H9 (cell line): ENCODE results near the gene KRT6B. TPM values are rescaled to one million over a fixed set of nuclear protein-coding genes. Genes with fewer than 3 reads are reported as not detected.

Experiments used
- DNase-seq: peaks from one replicate; pipeline ENCODE4 v3.0.0-alpha.2; 2017
- H2AFZ ChIP-seq: one replicate; pipeline ENCODE4 v1.6.1; 2013; ENCODE audit warnings: mild to moderate bottlenecking, low read length, control low read depth, moderate library complexity
- H2AK5ac ChIP-seq: 2 replicates; pipeline ENCODE4 v1.6.1; 2013; ENCODE audit warnings: low read length, control low read depth, mixed read lengths; ENCODE audit not compliant: insufficient read length
- H2BK120ac ChIP-seq: one replicate; pipeline ENCODE4 v1.6.1; 2013; ENCODE audit warnings: low read depth, mild to moderate bottlenecking, low read length, control low read depth, inconsistent platforms; ENCODE audit not compliant: poor library complexity, severe bottlenecking
- H2BK12ac ChIP-seq: 2 replicates; pipeline ENCODE4 v1.6.1; 2013; ENCODE audit warnings: low read length, control low read depth, mixed read lengths, low read depth; ENCODE audit not compliant: insufficient read length
- H2BK15ac ChIP-seq: 2 replicates; pipeline ENCODE4 v1.6.1; 2013; ENCODE audit warnings: low read depth, low read length, control low read depth
- H2BK20ac ChIP-seq: one replicate; pipeline ENCODE4 v1.6.1; 2013; ENCODE audit warnings: low read depth, mild to moderate bottlenecking, low read length, control low read depth, inconsistent platforms; ENCODE audit not compliant: poor library complexity, severe bottlenecking
- H2BK5ac ChIP-seq: 2 replicates; pipeline ENCODE4 v1.6.1; 2013; ENCODE audit warnings: low read length, control low read depth, mixed read lengths; ENCODE audit not compliant: insufficient read length
- H3K14ac ChIP-seq: 2 replicates; pipeline ENCODE4 v1.6.1; 2013; ENCODE audit warnings: low read length, control low read depth; ENCODE audit not compliant: insufficient read depth
- H3K18ac ChIP-seq: 2 replicates; pipeline ENCODE4 v1.6.1; 2013; ENCODE audit warnings: low read depth, mild to moderate bottlenecking, mixed read lengths, low read length, control low read depth; ENCODE audit not compliant: insufficient read length
- H3K23ac ChIP-seq: 2 replicates; pipeline ENCODE4 v1.6.1; 2013; ENCODE audit warnings: low read length, control low read depth, mixed read lengths, low read depth; ENCODE audit not compliant: insufficient read length
- H3K23me2 ChIP-seq: 2 replicates; pipeline ENCODE4 v1.6.1; 2013; ENCODE audit warnings: low read depth, mild to moderate bottlenecking, mixed read lengths, low read length, control low read depth; ENCODE audit not compliant: insufficient read length, poor library complexity, severe bottlenecking
- H3K27ac ChIP-seq: 2 replicates; pipeline ENCODE4 v1.5.1; 2013; ENCODE audit warnings: low read length, control low read depth, mixed read lengths, low read depth; ENCODE audit not compliant: insufficient read length
- H3K27me3 ChIP-seq: 2 replicates; pipeline ENCODE4 v1.6.1; 2013; ENCODE audit warnings: low read length, control low read depth, inconsistent platforms; ENCODE audit not compliant: insufficient read depth
- H3K4ac ChIP-seq: 2 replicates; pipeline ENCODE4 v1.6.1; 2013; ENCODE audit warnings: low read depth, mild to moderate bottlenecking, control low read depth, inconsistent platforms, low read length, moderate library complexity
- H3K4me1 ChIP-seq: 2 replicates; pipeline ENCODE4 v1.6.1; 2013; ENCODE audit warnings: low read length, control low read depth, inconsistent platforms; ENCODE audit not compliant: insufficient read depth
- H3K4me2 ChIP-seq: 2 replicates; pipeline ENCODE4 v1.6.1; 2013; ENCODE audit warnings: low read length, control low read depth, mixed read lengths; ENCODE audit not compliant: insufficient read length, insufficient read depth
- H3K56ac ChIP-seq: 2 replicates; pipeline ENCODE4 v1.6.1; 2013; ENCODE audit warnings: low read depth, mild to moderate bottlenecking, mixed read lengths, low read length, control low read depth; ENCODE audit not compliant: insufficient read length
- H3K79me1 ChIP-seq: 2 replicates; pipeline ENCODE4 v1.6.1; 2013; ENCODE audit warnings: low read depth, mild to moderate bottlenecking, moderate library complexity, low read length, control low read depth, inconsistent platforms; ENCODE audit not compliant: insufficient read depth, poor library complexity, severe bottlenecking
- H3K79me2 ChIP-seq: 2 replicates; pipeline ENCODE4 v1.6.1; 2013; ENCODE audit warnings: low read length, control low read depth, inconsistent platforms; ENCODE audit not compliant: insufficient read depth
- H3K9ac ChIP-seq: 2 replicates; pipeline ENCODE4 v1.6.1; 2013; ENCODE audit warnings: low read length, control low read depth, mixed read lengths; ENCODE audit not compliant: insufficient read length; ENCODE audit errors: extremely low read depth
- H3K9me3 ChIP-seq: one replicate; pipeline ENCODE4 v1.6.1; 2013; ENCODE audit warnings: low read depth, low read length, inconsistent platforms; ENCODE audit not compliant: control insufficient read depth
- H3T11ph ChIP-seq: one replicate; pipeline ENCODE4 v1.6.1; 2013; ENCODE audit warnings: mild to moderate bottlenecking, low read length, control low read depth, inconsistent platforms
- H4K20me1 ChIP-seq: one replicate; pipeline ENCODE4 v1.6.1; 2013; ENCODE audit not compliant: control insufficient read depth, insufficient read length, insufficient read depth
- H4K5ac ChIP-seq: 2 replicates; pipeline ENCODE4 v1.6.1; 2013; ENCODE audit warnings: low read depth, mild to moderate bottlenecking, mixed read lengths, low read length, control low read depth; ENCODE audit not compliant: insufficient read length
- H4K8ac ChIP-seq: replicated peaks from 2 replicates; pipeline ENCODE4 v1.6.1; 2013; ENCODE audit warnings: low read length, control low read depth, mixed read lengths, low read depth; ENCODE audit not compliant: insufficient read length
- H4K91ac ChIP-seq: 2 replicates; pipeline ENCODE4 v1.6.1; 2013; ENCODE audit warnings: low read depth, mild to moderate bottlenecking, moderate library complexity, mixed read lengths, low read length, control low read depth; ENCODE audit not compliant: insufficient read length
- H3K27ac Mint-ChIP-seq, 3 experiments: 2 replicates in 2 of 3; 3 replicates in 1 of 3; pipeline ENCODE4 v1.8.0; 2020 to 2021; ENCODE audit warnings: mixed read lengths in 3 of 3, mild to moderate bottlenecking in 1 of 3, moderate library complexity in 1 of 3
- H3K27me3 Mint-ChIP-seq: 2 replicates; pipeline ENCODE4 v1.8.0; 2021; ENCODE audit warnings: low read depth, mild to moderate bottlenecking, moderate library complexity, mixed read lengths
- H3K36me3 Mint-ChIP-seq, 3 experiments: 2 replicates in 2 of 3; 3 replicates in 1 of 3; pipeline ENCODE4 v1.8.0; 2020 to 2021; ENCODE audit warnings: low read depth in 3 of 3, mixed read lengths in 3 of 3; ENCODE audit not compliant: insufficient read depth in 1 of 3
- H3K4me1 Mint-ChIP-seq, 2 experiments: 2 replicates each; pipeline ENCODE4 v1.8.0; 2020; ENCODE audit warnings: mixed read lengths in 2 of 2
- H3K4me3 Mint-ChIP-seq, 2 experiments: 2 replicates in 1 of 2; 3 replicates in 1 of 2; pipeline ENCODE4 v1.8.0; 2020 to 2021; ENCODE audit warnings: mild to moderate bottlenecking in 2 of 2, mixed read lengths in 2 of 2, moderate library complexity in 1 of 2
- H3K9me3 Mint-ChIP-seq, 2 experiments: 2 replicates in 1 of 2; 3 replicates in 1 of 2; pipeline ENCODE4 v1.8.0; 2020; ENCODE audit warnings: mild to moderate bottlenecking in 2 of 2, mixed read lengths in 2 of 2, moderate library complexity in 1 of 2
- WGBS: extraction: QIAGEN DNeasy Blood & Tissue Kit; methylation state at CpG from one replicate; pipeline ENCODE4 v1.1.7; 2013; ENCODE audit warnings: missing lambda C conversion rate, low lambda C conversion rate, mixed read lengths; ENCODE audit not compliant: insufficient read length; ENCODE audit errors: extremely low coverage; 5-methylcytosine and 5-hydroxymethylcytosine counted together
- total RNA-seq: library from RNA; stranded (reverse); gene quantifications from 2 replicates; pipeline ENCODE4 v1.2.1, GENCODE V29; 2021
- TF ChIP-seq, protein P1 (sequence below): fragments of 200-600 bp; sonication (generic); conservative IDR thresholded peaks from 3 replicates; pipeline ENCODE4 v1.8.0; 2021; ENCODE audit warnings: antibody characterized with exemption, mild to moderate bottlenecking

Gene KRT6B
- total RNA-seq, 1 experiment from 2014 or later: not detected

- no peaks in the 10 kb centered on the region for H3K9me3 ChIP-seq
Measured at GRCh38 chr12:52401926-52402325, 50.0 kb downstream of the KRT6B start.

More at GRCh38 chr12:52401926-52402325, 50.0 kb downstream of the KRT6B start:
- Histone ChIP-seq H3K23ac (no peak overlapping the region), H3K18ac (no peak overlapping the region), H2BK20ac (no peak overlapping the region), H3K4me1 (peaks cover 1% of the 10 kb centered on the region; the same call in 1 of the 2 replicates), H4K20me1 (no peaks in the 10 kb centered on the region), H4K91ac (no peak overlapping the region), H3K23me2 (no peaks in the 10 kb centered on the region), H3K27ac (no peak overlapping the region), H3K4me2 (no peak overlapping the region), H3K9ac (no peak overlapping the region), H3K14ac (no peak overlapping the region), H3K27me3 (no peaks in the 10 kb centered on the region; the same call in 1 of the 2 replicates), H2AFZ (no peak overlapping the region), H3K56ac (no peak overlapping the region), H2BK12ac (no peak overlapping the region), H3T11ph (no peak overlapping the region), H2BK5ac (no peak overlapping the region), H2BK15ac (no peak overlapping the region), H2BK120ac (no peak overlapping the region), H4K8ac (no peak overlapping the region), H2AK5ac (no peak overlapping the region), H3K79me2 (no peaks in the 10 kb centered on the region), H3K79me1 (no peaks in the 10 kb centered on the region), H4K5ac (no peak overlapping the region), H3K4ac (no peak overlapping the region)
- Mint-ChIP-seq H3K4me3 (no peak overlapping the region), H3K36me3 (no peaks in the 10 kb centered on the region; a peak in 1 of 7 replicates), H3K9me3 (no peaks in the 10 kb centered on the region), H3K27ac (no peak overlapping the region), H3K4me1 (peaks cover 10 to 13% of the 10 kb centered on the region in 2 experiments), H3K27me3 (no peaks in the 10 kb centered on the region; the same call in 1 of the 2 replicates)
- TF ChIP-seq, protein P1, sequence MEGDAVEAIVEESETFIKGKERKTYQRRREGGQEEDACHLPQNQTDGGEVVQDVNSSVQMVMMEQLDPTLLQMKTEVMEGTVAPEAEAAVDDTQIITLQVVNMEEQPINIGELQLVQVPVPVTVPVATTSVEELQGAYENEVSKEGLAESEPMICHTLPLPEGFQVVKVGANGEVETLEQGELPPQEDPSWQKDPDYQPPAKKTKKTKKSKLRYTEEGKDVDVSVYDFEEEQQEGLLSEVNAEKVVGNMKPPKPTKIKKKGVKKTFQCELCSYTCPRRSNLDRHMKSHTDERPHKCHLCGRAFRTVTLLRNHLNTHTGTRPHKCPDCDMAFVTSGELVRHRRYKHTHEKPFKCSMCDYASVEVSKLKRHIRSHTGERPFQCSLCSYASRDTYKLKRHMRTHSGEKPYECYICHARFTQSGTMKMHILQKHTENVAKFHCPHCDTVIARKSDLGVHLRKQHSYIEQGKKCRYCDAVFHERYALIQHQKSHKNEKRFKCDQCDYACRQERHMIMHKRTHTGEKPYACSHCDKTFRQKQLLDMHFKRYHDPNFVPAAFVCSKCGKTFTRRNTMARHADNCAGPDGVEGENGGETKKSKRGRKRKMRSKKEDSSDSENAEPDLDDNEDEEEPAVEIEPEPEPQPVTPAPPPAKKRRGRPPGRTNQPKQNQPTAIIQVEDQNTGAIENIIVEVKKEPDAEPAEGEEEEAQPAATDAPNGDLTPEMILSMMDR: no peak
- no peak for DNase-seq
- WGBS: no CpG with 5 or more reads among the region's 4 CpGs
